GM13976 (cell line): ENCODE results near the gene SLA2.
A peak's percentile ranks its signal among the peaks of the same experiment; 100 is the strongest.

Experiments
- DNase-seq: peaks from one replicate; pipeline ENCODE4 v3.0.0; 2012; ENCODE audit warnings: low spot score
- in situ Hi-C: fragments of 300-500 bp; cut with MboI; formaldehyde crosslinking; loops from one replicate; pipeline ENCODE4 v1.12.0; 2022; ENCODE audit warnings: low sequenced_read_pairs, mixed read lengths, inconsistent platforms; ENCODE audit not compliant: unreplicated experiment
- TF ChIP-seq, protein P1 (sequence below): IDR thresholded peaks from 2 replicates; pipeline ENCODE4 v1.5.1; 2012; ENCODE audit warnings: borderline replicate concordance, mild to moderate bottlenecking; ENCODE audit not compliant: insufficient read depth; ENCODE audit errors: extremely low read depth, missing control alignments, control extremely low read depth

SLA2 gene

DNA sequence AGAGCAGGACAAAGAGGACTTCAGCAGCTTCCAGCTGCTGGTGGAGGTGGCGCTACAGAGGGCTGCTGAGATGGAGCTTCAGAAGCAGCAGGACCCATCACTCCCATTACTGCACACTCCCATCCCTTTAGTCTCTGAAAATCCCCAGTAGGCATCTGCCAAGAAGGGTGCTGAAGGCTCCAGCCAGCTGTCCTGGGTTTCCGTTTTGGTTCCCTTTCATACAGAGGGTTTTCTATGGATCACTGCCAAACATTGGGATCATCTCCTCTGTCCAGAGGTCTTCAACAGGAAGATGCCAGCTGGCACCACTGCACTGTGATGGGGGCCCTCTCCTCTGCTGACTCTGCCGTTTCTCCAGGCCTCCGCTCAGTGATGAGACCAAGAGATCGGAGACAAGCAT lies 54.7 kb downstream of the SLA2 start:
- in situ Hi-C loops, result no loop called here
- DNase-seq, result no peak
- TF ChIP-seq, protein P1, sequence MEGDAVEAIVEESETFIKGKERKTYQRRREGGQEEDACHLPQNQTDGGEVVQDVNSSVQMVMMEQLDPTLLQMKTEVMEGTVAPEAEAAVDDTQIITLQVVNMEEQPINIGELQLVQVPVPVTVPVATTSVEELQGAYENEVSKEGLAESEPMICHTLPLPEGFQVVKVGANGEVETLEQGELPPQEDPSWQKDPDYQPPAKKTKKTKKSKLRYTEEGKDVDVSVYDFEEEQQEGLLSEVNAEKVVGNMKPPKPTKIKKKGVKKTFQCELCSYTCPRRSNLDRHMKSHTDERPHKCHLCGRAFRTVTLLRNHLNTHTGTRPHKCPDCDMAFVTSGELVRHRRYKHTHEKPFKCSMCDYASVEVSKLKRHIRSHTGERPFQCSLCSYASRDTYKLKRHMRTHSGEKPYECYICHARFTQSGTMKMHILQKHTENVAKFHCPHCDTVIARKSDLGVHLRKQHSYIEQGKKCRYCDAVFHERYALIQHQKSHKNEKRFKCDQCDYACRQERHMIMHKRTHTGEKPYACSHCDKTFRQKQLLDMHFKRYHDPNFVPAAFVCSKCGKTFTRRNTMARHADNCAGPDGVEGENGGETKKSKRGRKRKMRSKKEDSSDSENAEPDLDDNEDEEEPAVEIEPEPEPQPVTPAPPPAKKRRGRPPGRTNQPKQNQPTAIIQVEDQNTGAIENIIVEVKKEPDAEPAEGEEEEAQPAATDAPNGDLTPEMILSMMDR, result no peak

DNA sequence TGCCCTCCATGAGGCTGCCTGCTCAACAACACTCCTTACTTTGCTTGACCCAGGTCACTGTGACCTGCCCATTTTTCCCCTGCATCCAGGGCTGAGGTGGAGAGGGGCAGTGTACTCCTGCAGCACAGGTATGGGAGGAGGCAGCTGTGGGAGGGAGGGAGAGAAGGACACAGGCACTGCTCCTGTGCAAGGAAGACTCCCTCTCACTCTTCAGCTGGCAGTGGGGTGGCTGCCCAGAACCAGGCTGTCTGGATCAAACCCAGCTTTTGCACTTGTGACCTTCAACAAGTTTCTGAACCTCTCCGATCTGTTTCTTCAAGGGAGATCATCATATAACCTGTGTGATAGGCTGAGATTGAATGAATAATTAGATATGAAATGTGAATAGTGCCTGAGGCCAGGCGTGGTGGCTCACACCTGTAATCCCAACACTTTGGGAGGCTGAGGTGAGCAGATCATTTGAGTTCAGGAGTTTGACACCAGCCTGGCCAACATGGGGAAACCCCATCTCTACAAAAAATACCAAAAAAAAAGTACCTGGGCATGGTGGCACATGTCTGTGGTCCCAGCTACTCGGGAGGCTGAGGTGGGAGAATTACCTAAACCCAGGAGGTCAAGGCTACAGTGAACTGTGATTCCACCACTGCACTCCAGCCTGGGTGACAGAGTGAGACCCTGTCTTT lies 58.5 kb downstream of the SLA2 start:
- peak; percentile 6 for DNase-seq
- TF ChIP-seq, protein P1, result no peak

DNA sequence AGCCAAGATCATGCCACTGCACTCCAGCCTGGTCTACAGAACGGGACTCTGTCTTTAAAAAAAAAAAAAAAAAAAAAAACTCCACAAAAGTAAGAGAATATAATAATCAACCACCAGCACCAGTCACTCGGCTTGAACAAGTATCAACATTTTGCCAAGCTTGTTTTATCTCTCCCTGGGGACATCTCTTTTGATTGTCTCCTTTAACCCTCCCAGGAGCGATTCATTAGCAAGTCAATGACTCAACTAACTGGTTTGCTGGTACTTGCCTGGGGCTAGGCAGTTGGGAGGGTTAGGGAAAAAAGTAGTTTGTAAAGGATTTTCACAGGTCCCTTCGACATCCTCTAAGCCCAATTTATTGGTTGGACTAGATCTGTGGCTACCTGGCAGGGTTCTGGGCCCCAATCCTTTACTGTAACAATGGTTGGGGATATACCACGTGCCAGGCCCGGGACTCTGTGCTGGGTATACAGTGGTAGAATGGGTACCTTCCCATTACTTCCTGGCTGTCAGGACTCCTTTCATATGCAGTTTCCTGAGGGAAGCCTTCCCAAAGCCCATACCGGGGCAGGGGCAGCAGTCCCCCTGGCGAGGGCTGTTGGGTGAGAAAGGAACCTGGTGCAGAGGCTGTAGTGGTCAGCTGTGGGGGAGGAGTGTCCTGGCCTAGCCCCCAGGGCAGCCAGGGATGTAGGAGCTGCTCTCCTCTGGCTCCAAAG lies 60.4 kb downstream of the SLA2 start:
- in situ Hi-C loops, result no loop called here
- TF ChIP-seq, protein P1, result no peak
- peak; percentile 12 for DNase-seq

More for the DNA sequence above, 58.5 kb downstream of the SLA2 start:
- in situ Hi-C loops, result no loop called here

DNA sequence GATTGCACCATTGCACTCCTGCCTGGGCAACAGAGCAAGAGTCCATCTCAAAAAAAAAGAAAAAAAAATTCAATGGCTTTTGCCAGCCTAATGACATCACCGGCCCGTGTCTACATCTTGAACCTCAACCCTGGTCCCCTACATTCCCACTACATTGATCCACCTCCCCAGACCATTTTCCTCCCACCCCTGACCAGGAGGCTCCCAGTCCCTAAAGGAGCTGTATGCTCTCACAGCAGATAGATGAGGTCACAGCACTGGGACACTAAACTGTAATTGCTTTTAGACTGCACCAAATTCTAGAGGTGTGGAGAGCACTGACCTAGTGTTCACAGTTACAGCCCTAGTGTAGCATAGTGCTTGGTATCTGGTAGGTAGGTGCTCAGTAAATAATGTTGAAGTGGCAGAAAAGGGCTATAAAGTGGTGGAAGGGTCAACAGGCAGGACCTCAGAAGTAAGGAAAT lies 61.9 kb downstream of the SLA2 start:
- TF ChIP-seq, protein P1, result no peak
- DNase-seq, result peak; percentile 4
- in situ Hi-C loops, result no loop called here

DNA sequence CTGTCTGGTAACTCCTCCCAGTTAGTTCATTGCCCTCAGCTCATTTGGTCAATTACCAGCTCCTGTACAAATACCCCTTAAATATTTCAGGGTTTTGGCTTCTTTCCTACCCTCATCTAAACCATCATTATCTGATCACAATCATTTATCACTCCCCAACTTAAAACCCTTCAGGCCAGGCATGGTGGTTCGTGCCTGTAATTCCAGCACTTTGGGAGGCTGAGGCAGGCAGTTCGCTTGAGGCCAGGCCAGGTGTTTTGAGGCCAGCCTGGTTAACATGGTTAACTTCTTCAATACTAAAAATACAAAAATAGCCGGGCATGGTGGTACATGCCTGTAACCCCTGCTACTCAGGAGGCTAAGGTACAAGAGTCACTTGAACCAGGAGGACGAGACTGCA lies 63.2 kb downstream of the SLA2 start:
- no peak for DNase-seq
- in situ Hi-C loops, result no loop called here
- TF ChIP-seq, protein P1, result no peak

DNA sequence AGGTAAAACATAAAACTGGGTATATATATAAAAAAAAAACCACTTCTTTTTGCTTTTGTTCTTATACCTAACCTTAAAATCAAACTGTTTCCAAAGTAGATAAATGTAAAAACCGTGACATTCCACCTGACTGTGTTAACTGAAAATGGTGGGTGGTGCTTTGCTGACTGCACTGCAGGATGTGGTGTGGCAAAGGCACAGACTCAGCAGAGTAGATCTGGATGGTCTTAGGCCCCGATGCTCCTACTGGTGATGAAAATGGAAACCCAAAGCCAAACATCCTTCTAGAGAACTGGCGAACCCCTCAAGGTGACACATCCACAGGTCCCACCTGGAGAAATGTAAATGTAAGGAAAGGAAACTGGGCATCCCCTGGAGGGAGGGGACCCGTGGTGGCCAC lies 63.7 kb downstream of the SLA2 start:
- in situ Hi-C loops, result no loop called here

More for the DNA sequence above, 63.7 kb downstream of the SLA2 start:
- TF ChIP-seq, protein P1, result no peak
- DNase-seq, result no peak
